GM21619 (cell line): ENCODE data around the gene STK11.
A peak's percentile ranks its signal among the peaks of the same experiment; 100 is the strongest.

Experiments used
- ATAC-seq: cut with Tn5 transposase; IDR thresholded peaks from one replicate; pipeline ENCODE4 v1.9.1; 2021; ENCODE audit not compliant: unreplicated experiment

Gene STK11

DNA sequence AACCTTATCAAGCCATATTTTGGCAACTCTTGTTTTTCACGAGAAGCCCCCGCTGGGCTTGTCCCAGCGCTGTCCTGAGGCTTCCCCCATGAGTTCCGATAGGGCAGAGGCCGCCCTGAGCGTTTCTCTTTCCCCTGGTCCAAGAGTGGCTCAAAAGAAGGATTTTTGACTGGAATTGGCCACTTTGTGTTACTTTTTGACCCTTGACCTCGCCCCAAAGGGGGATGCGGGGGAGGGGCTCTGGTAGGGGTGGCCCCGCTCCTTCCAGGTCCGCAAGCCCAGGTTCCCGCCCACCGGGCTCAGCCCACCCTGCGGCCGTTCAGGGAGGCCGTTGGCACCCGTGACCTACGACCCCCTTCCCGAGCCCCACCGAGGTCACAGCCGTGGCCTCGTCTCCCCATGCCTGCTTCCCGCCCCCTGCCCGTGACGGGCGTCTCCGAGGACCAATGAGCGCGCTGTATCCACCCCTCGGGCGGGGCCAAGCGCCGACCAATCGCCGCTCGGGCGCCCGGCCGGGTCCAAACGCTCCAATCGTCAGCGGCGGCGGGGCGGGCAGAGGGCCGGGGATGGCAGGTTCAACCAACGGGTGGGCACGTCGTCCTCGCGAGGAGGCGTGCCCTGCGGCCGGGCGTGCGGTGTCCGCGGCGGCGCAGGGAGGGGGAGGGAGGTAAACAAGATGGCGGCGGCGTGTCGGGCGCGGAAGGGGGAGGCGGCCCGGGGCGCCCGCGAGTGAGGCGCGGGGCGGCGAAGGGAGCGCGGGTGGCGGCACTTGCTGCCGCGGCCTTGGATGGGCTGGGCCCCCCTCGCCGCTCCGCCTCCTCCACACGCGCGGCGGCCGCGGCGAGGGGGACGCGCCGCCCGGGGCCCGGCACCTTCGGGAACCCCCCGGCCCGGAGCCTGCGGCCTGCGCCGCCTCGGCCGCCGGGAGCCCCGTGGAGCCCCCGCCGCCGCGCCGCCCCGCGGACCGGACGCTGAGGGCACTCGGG lies at the start of gene STK11:
STK11 (plus strand) TSS at position 665 of the 986 bp plus-strand sequence. CDS start 1,136 bp downstream, outside the sequence.
- ATAC-seq, result peak; percentile 86

DNA sequence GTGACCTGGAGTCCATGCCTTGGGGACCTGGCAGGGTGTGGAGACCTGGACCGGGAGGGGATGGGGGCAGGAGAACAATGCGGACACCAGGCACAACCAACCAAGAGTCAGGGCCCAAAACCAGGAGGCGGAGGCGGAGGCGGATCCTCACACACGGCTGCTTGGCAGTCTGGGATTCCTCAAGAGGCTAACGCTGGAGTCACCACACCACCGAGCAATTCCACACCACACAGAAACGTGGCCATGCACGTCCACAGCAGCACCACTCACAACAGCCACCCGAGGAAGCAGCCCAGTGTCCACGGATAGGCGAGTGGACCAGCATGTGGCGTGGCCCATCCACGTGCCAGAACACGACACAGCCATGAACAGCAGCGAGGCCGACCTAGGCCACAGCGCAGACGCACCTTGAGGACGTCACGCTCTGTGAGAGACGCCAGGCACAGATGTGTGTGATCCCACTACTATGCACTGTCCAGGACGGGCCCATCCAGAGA lies 49.2 kb upstream of the STK11 start:
- ATAC-seq, result no peak

- ATAC-seq, result no peak
These were observed 48.6 kb upstream of the STK11 start for GRCh38 chr19:1156830-1157615.

DNA sequence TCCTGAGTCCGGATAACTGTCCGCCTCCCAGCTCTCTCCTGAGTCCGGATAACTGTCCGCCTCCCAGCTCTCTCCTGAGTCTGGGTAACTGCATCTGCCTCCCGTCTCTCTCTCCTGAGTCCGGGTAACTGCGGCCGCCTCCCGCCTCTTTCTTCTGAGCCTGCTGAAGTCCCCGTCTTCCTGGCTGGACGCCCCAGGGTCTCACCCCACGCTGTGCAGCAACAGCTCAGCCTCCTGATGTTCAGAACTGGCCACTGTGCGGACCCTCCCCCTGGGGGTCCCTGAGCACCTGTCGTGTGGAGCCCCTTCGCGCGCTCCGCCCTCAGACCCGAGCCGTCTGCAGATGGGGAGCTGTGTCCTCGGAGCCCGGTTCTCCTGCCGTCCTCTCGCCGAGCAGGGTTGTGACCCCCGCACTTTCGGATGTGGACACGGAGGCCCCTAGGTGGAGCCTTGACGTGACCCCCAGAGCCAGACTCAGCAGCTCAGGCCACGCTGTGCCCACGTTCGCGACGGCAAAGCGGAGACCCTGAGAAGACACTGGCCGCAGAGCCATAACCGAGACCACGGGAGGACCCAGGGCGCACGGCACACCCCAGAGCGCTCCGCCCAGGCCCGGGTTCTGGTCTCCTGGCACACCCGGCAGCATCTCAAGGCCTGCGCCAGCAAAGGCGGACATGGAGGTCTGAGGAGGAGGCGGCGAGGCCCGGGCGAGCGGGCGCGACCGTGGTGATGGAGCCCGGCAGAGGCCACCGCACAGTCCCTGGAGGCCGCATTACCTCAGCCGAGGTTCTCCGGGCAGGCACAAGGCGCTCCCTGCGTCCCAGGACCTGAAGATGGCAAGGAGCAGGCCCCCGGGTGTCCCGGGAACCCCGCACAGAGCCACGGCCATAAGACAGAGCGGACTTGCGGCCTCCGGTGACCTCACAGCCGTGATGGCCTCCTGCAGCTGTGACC lies 47.4 kb upstream of the STK11 start:
- no peak for ATAC-seq

DNA sequence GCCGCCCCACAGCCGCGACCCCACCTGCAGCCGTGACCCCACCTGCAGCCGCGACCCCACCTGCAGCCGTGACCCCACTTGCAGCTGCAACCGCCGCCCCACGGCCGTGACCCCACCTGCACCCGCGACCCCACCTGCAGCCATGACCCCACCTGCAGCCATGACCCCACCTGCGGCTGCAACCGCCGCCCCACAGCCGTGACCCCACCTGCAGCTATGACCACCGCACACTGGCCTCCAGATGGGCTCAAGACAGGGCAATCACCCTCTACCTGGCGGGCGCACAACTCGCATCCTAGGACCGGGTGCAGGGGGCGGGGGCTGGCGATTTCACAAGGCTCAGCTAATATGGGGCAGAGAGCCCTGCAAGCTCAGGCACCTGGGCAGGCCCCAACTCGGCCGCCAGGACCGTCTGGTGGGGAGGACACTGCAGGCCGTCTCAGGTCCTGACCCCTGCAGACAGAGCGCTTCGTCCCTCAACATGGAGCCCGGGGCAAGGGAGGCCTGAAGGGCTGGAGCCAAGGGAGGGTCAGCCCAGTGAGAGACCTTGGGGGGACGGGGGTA lies 46.6 kb upstream of the STK11 start:
- ATAC-seq, result no peak

DNA sequence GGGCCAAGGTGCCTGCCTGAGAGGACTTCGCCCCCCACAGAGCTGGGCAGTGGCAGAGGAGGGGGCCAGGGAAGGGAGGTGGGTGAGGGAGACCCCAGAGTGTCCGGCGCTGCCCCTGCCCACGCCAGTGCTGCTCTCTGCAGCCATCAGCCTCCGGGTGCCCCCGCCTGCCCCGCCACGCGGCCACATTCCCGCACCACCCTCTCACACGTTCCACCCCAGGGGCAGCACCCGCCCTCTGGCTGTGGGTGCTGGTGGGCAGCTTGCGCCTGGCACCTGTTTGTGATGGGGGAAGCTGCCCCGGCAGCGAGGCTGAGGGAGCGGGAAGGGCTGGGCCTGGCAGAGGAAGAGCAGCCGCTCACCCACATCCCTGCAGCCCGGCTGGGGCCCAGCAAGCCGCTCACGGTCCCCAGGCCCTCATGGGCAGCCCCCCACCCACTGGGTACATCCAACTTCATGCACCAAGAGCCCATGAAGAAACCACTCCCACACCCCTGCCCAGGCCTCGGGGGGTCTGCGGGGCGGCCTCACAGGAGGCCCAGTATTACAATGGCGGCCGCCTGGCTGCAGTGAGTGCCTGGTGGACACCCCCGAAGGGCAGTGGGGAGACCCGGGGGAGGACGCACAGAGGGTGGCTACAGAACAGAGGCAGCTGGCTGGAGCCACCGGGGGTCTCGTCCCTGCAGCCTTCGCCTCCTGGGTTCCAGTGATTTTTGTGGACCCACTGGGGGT lies 45.5 kb upstream of the STK11 start:
- no peak for ATAC-seq

DNA sequence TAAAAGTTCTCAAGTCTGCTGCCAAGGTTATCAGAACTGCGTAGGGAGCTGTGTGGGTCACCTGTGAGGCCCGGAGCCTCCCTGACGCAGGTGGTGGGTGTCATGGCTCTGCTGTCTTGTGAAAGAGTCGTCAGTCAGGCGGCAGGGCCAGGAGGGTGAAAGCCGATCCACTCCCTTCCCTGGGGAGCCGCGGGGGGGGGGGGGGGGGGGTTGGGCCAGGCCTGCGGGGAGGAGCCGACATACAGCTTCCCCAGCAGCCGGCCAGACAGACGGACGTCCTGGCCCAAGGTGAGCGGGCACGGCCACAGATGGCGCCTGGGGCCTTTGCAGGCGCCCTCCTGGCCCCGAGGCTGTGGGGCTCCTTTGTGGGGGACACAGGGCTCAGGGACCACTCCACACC lies 43.9 kb upstream of the STK11 start:
- no peak for ATAC-seq

GRCh38 chr19:1162404-1163282 lies 42.9 kb upstream of the STK11 start:
- ATAC-seq, result no peak

DNA sequence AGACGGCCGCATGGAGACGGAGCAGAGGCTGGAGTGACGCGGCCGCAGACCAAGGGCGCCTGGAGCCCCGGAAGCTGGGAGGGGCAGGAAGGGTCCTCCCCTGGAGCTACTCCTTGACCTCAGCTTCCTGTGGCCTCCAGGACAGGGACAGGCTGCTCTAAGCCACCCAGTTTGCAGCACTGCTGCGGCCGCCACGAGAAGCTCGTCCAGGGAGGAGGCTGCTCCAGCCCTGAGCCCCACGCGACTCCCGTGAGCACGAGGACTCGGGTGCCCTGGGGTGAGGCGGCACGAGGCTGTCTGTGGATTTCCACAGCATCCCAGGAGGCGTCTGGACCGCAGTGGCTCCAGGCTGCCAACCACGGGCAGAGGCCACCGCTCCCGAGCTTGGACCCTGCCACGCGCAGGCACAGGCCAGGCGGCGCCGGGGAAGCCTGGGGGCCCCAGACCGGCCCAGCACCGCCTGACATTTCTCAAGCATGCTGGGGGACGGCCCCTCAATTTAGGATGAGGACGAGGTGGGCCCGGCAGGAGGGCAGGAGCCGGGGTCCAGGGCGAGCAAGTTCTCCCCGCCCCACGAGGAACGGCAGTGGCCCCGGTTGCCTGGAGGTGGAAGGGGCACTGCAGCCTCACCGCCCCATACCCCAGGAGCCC lies 42.2 kb upstream of the STK11 start:
- ATAC-seq, result no peak

GRCh38 chr19:1163934-1164683 lies 41.5 kb upstream of the STK11 start:
- ATAC-seq, result no peak

DNA sequence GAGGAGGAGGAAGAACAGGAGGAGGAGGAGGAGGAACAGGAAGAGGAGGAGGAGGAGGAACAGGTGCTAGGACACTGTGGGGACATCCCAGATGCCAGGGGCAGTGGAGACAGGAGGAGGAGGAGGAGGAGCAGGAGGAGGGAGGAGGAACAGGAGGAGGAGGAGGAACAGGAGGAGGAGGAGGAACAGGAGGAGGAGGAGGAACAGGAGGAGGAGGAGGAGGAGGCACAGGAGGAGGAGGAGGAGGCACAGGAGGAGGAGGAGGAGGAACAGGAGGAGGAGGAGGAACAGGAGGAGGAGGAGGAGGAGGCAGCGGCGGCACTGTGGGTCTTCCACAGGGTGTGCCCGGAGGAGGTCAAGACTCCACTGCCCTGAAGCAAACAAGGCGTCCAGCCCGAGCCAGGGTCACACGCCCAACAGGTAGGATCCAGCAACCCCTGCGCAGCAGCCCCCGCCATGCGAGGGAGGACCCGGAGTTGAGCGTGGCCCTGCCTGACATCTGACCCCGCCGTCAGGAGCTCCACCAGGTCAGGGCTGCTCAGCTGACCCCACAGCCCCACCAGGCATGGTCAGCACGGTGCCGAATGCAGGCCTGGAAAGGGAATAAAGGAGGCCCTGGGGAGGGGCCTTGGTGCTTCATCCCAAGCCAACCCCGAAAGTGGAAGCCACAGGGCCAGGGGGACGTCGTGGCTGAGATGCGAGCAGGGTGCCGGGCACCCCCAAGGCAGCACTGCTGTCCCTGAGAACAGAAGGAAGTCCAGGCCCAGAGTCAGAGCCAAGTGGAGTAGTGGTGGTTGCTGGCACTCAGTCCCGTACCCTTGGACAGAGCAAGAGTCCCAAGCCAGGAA lies 40.7 kb upstream of the STK11 start:
- ATAC-seq, result no peak

GRCh38 chr19:1166872-1167573 lies 38.6 kb upstream of the STK11 start:
- ATAC-seq, result no peak

DNA sequence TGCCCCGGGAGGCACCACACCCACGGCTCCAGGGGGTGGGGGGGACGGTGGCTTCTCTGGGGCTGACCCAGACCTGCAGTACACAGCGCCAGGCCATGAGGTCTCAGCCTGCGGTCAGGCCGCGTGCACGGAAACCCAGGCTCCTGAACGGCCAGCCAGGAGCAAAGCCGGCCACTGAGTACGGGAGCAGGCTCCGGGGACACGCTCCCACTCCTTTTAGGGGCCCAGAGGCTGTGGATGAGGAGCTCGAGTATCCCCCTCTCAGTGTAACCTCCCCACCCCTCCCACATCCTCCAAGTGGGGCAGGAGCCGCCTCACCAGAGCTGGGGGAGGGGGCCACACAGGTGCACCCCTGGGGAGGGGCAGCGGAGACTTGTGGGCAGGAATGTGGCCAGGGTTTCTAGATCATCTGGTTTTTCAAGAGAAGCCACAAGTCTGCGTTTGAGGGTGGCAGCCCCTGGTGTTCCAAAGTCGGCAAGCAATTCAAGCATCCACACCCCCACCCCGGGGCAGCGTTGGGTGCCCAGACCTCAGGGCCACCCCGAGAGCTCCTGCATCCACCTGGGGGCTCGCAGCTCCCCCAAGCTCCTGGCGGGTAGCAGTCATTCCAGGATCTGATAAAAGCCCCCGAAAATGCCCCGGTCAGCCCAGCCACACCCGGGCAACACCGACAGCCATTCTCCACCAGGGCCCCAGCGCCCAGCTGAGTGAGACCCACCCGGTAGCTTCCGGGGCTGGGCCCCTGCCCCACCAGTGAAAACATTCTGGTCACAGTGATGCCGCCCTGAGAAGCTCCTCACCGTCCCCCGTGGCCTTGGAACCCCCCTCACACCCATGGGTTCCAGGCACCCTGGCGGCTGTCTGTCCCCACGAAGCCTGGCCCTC lies 37.6 kb upstream of the STK11 start:
- no peak for ATAC-seq

DNA sequence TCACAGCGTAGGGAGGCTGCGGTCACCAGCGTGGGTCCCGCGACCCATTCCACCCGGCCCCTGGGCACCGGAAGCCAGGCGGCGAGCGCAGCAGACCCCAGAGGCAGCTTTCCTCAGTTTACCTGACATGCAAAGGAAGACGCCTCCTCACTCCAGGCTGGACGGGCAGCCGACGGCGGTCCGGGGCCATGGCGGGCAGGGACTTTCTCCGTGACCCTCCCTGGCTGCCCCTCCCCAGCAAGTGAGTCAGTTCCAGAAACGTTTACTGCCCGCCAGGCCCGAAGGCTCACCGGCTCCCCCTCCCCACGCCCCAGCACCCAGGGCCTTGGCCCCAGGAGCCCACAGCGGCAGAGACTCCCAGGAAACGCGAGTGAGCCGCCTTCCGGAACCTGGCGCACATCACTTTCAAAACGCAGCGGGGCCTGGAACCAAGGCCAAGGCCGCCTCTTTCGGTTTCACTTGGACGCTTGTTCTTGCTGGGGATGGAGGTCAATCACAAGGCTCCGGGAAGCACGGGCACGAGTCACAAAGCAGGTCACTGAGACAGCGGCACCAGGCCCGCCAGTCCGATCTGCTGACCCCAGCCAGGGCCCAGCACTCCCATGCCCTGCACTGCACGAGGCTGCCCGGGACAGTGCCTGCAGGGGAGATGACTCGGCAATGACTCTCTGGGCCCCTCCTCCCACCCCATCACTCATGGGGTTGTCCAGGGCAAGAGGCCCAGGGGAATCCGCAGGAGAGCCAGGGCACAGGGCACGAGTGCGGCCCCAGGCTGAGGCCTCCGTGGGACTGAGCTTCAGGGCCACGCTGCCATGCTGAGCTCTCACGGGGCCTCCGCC lies 36.8 kb upstream of the STK11 start:
- ATAC-seq, result no peak
